B cell (primary cell): Measurements from ENCODE around the gene SHD. TPM values are rescaled to one million over a fixed set of nuclear protein-coding genes. Genes with fewer than 3 reads are reported as not detected.
"Not testable (repeated sequence)": the region's sequence is repeated elsewhere in the genome, so short reads cannot be mapped to it uniquely, and the experiment has no call there.

ENCODE experiments used
- ATAC-seq: fragments of 200-7000 bp; cut with Tn5 transposase; one replicate; pipeline ENCODE4 v1.10.0; 2021; ENCODE audit warnings: low read depth, mild to moderate bottlenecking, moderate number of reproducible peaks, moderate library complexity
- CTCF ChIA-PET: fragments of 350-600 bp; sonication (Branson Sonifier 250); formaldehyde crosslinking; loops from one replicate; lab custom pipeline; 2021; ENCODE audit warnings: antibody characterized with exemption, inconsistent platforms; lab: Charles Lee
- POLR2A ChIA-PET: fragments of 350-600 bp; sonication (Branson Sonifier 250); formaldehyde crosslinking; loops from one replicate; lab custom pipeline; 2021; ENCODE audit warnings: antibody characterized with exemption; lab: Charles Lee
- DNase-seq: peaks from one replicate; pipeline ENCODE4 v3.0.0; 2013
- H2AFZ ChIP-seq: 2 replicates; pipeline ENCODE4 v1.6.1; 2012; ENCODE audit warnings: mild to moderate bottlenecking, low read depth, low read length; ENCODE audit not compliant: insufficient read depth, poor library complexity, severe bottlenecking
- H3K27ac ChIP-seq, 2 donors: 1 replicate in 1 of 2; 2 replicates in 1 of 2; pipeline ENCODE4 v1.5.1; 2012 to 2013; ENCODE audit warnings: low read length in 2 of 2, mild to moderate bottlenecking in 2 of 2, moderate library complexity in 1 of 2
- H3K27me3 ChIP-seq, 4 experiments: fragments of 200-600 bp in 1 of 4; sonication (generic) in 1 of 4; replicated peaks in 1 of 4; 1 replicate in 2 of 4; 2 replicates in 2 of 4; pipeline versions ENCODE4 v1.6.1 to v1.7.0; 2013 to 2016; ENCODE audit warnings: low read length in 3 of 4, mild to moderate bottlenecking in 2 of 4, mixed read lengths in 1 of 4, moderate library complexity in 1 of 4; ENCODE audit not compliant: insufficient read depth in 4 of 4, control insufficient read depth in 3 of 4; ENCODE audit errors: control extremely low read depth in 1 of 4
- H3K36me3 ChIP-seq, 2 experiments: replicated peaks in 1 of 2; 1 replicate in 1 of 2; 2 replicates in 1 of 2; pipeline versions ENCODE4 v1.6.1 to v1.7.1; 2013; ENCODE audit warnings: low read length in 1 of 2; ENCODE audit not compliant: insufficient read depth in 2 of 2, control insufficient read depth in 1 of 2; ENCODE audit errors: control extremely low read depth in 1 of 2, extremely low read depth in 1 of 2
- H3K4me1 ChIP-seq, 2 donors: fragments of 200-600 bp in 1 of 2; sonication (generic) in 1 of 2; 1 replicate in 1 of 2; 2 replicates in 1 of 2; pipeline versions ENCODE4 v1.5.1 to v1.6.1; 2013 to 2017; ENCODE audit warnings: low read length in 2 of 2; ENCODE audit not compliant: control insufficient read depth in 2 of 2, insufficient read depth in 2 of 2
- H3K4me2 ChIP-seq: replicated peaks from 2 replicates; pipeline ENCODE3; 2012; ENCODE audit warnings: mild to moderate bottlenecking, low read depth, low read length; ENCODE audit not compliant: poor library complexity, severe bottlenecking
- H3K4me3 ChIP-seq, 5 experiments: fragments of 200-600 bp in 1 of 5; sonication (generic) in 1 of 5; 1 replicate in 3 of 5; 2 replicates in 2 of 5; pipeline versions ENCODE4 v1.5.1 to v1.7.0; 2011 to 2016; ENCODE audit warnings: low read length in 4 of 5, mild to moderate bottlenecking in 4 of 5, low read depth in 2 of 5, control low read depth in 1 of 5, moderate library complexity in 1 of 5; ENCODE audit not compliant: insufficient read depth in 1 of 5; ENCODE audit errors: control extremely low read depth in 1 of 5, extremely low read depth in 1 of 5
- H3K79me2 ChIP-seq: fragments of 200-600 bp; sonication (generic); one replicate; pipeline ENCODE4 v1.6.0; 2016; ENCODE audit warnings: low read length; ENCODE audit not compliant: control insufficient read depth, insufficient read depth
- H3K9ac ChIP-seq: fragments of 200-600 bp; sonication (generic); 2 replicates; pipeline ENCODE4 v1.6.1; 2017; ENCODE audit warnings: mild to moderate bottlenecking, low read length, moderate library complexity
- H3K9me3 ChIP-seq, 3 donors: one replicate each; pipeline versions ENCODE4 v1.6.1 to v1.7.1; 2013; ENCODE audit warnings: low read length in 2 of 3; ENCODE audit not compliant: control insufficient read depth in 2 of 3, insufficient read depth in 1 of 3; ENCODE audit errors: control extremely low read depth in 1 of 3
- H4K20me1 ChIP-seq: 2 replicates; pipeline ENCODE4 v1.6.0; 2012; ENCODE audit warnings: mild to moderate bottlenecking, low read length; ENCODE audit not compliant: insufficient read depth, control insufficient read depth, poor library complexity, severe bottlenecking
- H3K27ac Mint-ChIP-seq: one replicate; pipeline ENCODE4 v1.8.0; 2021; ENCODE audit warnings: mixed read lengths
- H3K27me3 Mint-ChIP-seq: one replicate; pipeline ENCODE4 v1.8.0; 2021; ENCODE audit warnings: mixed read lengths
- H3K4me1 Mint-ChIP-seq: one replicate; pipeline ENCODE4 v1.8.0; 2021; ENCODE audit warnings: mixed read lengths
- H3K4me3 Mint-ChIP-seq: one replicate; pipeline ENCODE4 v1.8.0; 2021; ENCODE audit warnings: mixed read lengths
- H3K9me3 Mint-ChIP-seq: one replicate; pipeline ENCODE4 v1.8.0; 2022; ENCODE audit warnings: mixed read lengths; ENCODE audit not compliant: insufficient read depth
- CTCF ChIP-seq: fragments of 200-600 bp; IDR thresholded peaks from one replicate; pipeline ENCODE4 v1.8.0; 2022; ENCODE audit warnings: antibody characterized with exemption, mild to moderate bottlenecking
- EZH2 ChIP-seq: IDR thresholded peaks from 2 replicates; pipeline ENCODE4 v1.6.1; 2012; ENCODE audit warnings: borderline replicate concordance, low read depth, mild to moderate bottlenecking, moderate library complexity, low read length; ENCODE audit not compliant: insufficient read depth, poor library complexity, severe bottlenecking
- WGBS: methylation state at CpG from one replicate; pipeline ENCODE4 v1.1.5; 2013; ENCODE audit warnings: missing lambda C conversion rate; ENCODE audit not compliant: insufficient coverage; 5-methylcytosine and 5-hydroxymethylcytosine counted together
- intact Hi-C: fragments of 100-400 bp; cut with micrococcal nuclease; formaldehyde crosslinking; loops from one replicate; pipeline ENCODE4 v1.10.0; 2022
- polyA plus RNA-seq: library from polyadenylated mRNA; depleted of rRNA; stranded (reverse); fragments of >200 nt; gene quantifications from 2 replicates; pipeline ENCODE4 v1.2.3, GENCODE V29; 2012
- total RNA-seq, 2 donors: library from RNA; stranded (reverse); fragments of 120-200 nt in 1 of 2; gene quantifications; 1 replicate in 1 of 2; 2 replicates in 1 of 2; pipeline versions ENCODE4 v1.2.3 to v1.2.4, GENCODE V29; 2013 to 2022

Gene SHD
- total and polyA plus RNA-seq, 2 donors (not counting 1 experiment from before 2014, with no cell fraction given), result 0.17 TPM; not detected in 1

DNA sequence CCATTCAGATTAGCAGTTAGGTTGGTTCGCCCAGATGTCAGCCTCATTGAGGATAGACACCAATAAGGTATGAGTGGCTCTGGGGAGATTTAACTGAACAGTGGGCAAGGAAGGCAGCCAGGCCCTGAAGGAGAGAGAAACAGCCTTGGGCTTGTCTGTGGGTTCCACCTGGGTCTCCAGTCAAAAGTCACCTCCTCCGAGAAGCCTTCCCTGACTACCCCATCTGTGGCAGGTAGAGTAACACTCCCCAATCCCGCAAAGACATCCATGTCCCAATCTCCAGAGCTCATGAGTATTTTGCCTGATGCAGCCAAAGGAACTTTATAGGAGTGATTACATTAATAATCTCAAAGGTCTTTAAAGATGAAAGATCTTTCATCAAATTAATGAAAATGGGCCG is 40.2 kb upstream of the SHD start:
- no peak for TF ChIP-seq CTCF
- no peak for TF ChIP-seq EZH2
- POLR2A ChIA-PET, result no interaction called here
- H3K9me3 ChIP-seq, result peaks cover 0 to 11% (median 6%) of the 10 kb centered on the region in 3 donors

GRCh38 chr19:4241824-4242430 is 37.1 kb upstream of the SHD start:
- TF ChIP-seq CTCF, result no peak
- TF ChIP-seq EZH2, result no peak
- Histone ChIP-seq H2AFZ (no peak overlapping the region), H3K27me3 (no peaks in the 10 kb centered on the region), H3K9ac (no peak overlapping the region), H3K4me3 (no peak overlapping the region), H3K9me3 (peaks cover 0 to 15% (median 6%) of the 10 kb centered on the region in 3 donors), H3K79me2 (no peaks in the 10 kb centered on the region), H3K4me1 (peaks cover 5 to 15% of the 10 kb centered on the region in 2 donors), H3K4me2 (no peak overlapping the region), H3K27ac (no peak overlapping the region), H4K20me1 (no peaks in the 10 kb centered on the region), H3K36me3 (no peaks in the 10 kb centered on the region)
- H3K4me1 Mint-ChIP-seq, result peaks cover 15% of the 10 kb centered on the region
- ATAC-seq (no peak), DNase-seq (no peak)
- intact Hi-C loops, result no loop called here
- 100% methylated on average over 2 of the region's 5 CpGs for WGBS
- POLR2A ChIA-PET, result no interaction called here
- H3K27me3 Mint-ChIP-seq, result no peaks in the 10 kb centered on the region
- H3K27ac Mint-ChIP-seq, result no peak overlapping the region
- peak overlapping the region; percentile 3 for H3K4me3 Mint-ChIP-seq
- no peaks in the 10 kb centered on the region for H3K9me3 Mint-ChIP-seq
- CTCF ChIA-PET, result interaction anchor here (0.7 to 1.5 kb wide), 3 partner anchors 12 to 256 kb away, joined by 3 to 5 read pairs (median 3); partner anchors contain the start of genes EBI3 and EEF2

More for the DNA sequence above, 40.2 kb upstream of the SHD start:
- Mint-ChIP-seq H3K4me3 (no peak overlapping the region), H3K27ac (no peak overlapping the region), H3K4me1 (peaks cover 7% of the 10 kb centered on the region), H3K27me3 (no peaks in the 10 kb centered on the region), H3K9me3 (no peaks in the 10 kb centered on the region)
- Histone ChIP-seq H3K27ac (no peak overlapping the region), H3K4me2 (no peak overlapping the region), H4K20me1 (no peaks in the 10 kb centered on the region), H3K4me1 (peaks cover 0 to 7% of the 10 kb centered on the region in 2 donors), H3K4me3 (no peak overlapping the region), H3K79me2 (no peaks in the 10 kb centered on the region), H3K27me3 (no peaks in the 10 kb centered on the region), H2AFZ (no peak overlapping the region), H3K9ac (no peak overlapping the region), H3K36me3 (no peaks in the 10 kb centered on the region)
- ATAC-seq, result no peak
- intact Hi-C loops, result no loop called here
- 100% methylated on average over 1 of the region's 4 CpGs for WGBS
- no peak for DNase-seq
- CTCF ChIA-PET, result interaction anchor here (1.1 kb wide), 1 partner anchor 114 kb away, joined by 4 read pairs; no protein-coding TSS in a partner anchor

- POLR2A ChIA-PET, result not testable (repeated sequence)
Observed at GRCh38 chr19:4245938-4246337, 33.1 kb upstream of the SHD start.

More at GRCh38 chr19:4245938-4246337, 33.1 kb upstream of the SHD start:
- Histone ChIP-seq H3K27ac (peak overlapping the region; percentile 99 to 100), H3K79me2 (peaks cover 32% of the 10 kb centered on the region), H2AFZ (peak overlapping the region; percentile 95), H3K9me3 (peaks cover 0 to 14% (median 6%) of the 10 kb centered on the region in 3 donors), H3K36me3 (peaks cover 4 to 26% of the 10 kb centered on the region in 2 experiments), H3K4me1 (peaks cover 12 to 25% of the 10 kb centered on the region in 2 donors), H3K4me2 (peak overlapping the region; percentile 84), H4K20me1 (peaks cover 31% of the 10 kb centered on the region)
- CTCF ChIA-PET, H3K4me3 ChIP-seq, H3K27me3 ChIP-seq, H3K4me3 Mint-ChIP-seq, ATAC-seq, DNase-seq, H3K9me3 Mint-ChIP-seq, H3K27me3 Mint-ChIP-seq, H3K9ac ChIP-seq: not testable (repeated sequence)
- H3K27ac Mint-ChIP-seq, result peak overlapping the region; percentile 95
- WGBS, result 100% methylated on average over 3 of the region's 6 CpGs
- H3K4me1 Mint-ChIP-seq, result peaks cover 26% of the 10 kb centered on the region
- intact Hi-C loops, result loop anchor here (2.0 to 5.0 kb wide), 4 partner anchors 211 to 545 kb away; partner anchors contain the start of genes EEF2, FEM1A, TNFAIP8L1 and UBXN6
